ENCODE measurements around the gene ACCS.

Gene ACCS

GRCh38 chr11:44088377-44088776 is 22.3 kb downstream of the ACCS start:
- no peak for TF ChIP-seq CTCF (conservative IDR thresholded peaks at IDR 0.05; ENCODE audit: low read depth, low read length)
- no peak overlapping the region for H3K4me3 ChIP-seq (ENCODE audit: low read length)
- DNase-seq (ENCODE audit: low read depth) = no peak

- TF ChIP-seq CTCF (conservative IDR thresholded peaks at IDR 0.05; ENCODE audit: low read depth, low read length) = no peak
- no peak for DNase-seq (ENCODE audit: low read depth)
- no peak overlapping the region for H3K4me3 ChIP-seq (ENCODE audit: low read length)
These were observed 22.8 kb downstream of the ACCS start for GRCh38 chr11:44088871-44089270.

GRCh38 chr11:44090539-44090938 is 24.5 kb downstream of the ACCS start:
- no peak for TF ChIP-seq CTCF (conservative IDR thresholded peaks at IDR 0.05; ENCODE audit: low read depth, low read length)
- no peak overlapping the region for H3K4me3 ChIP-seq (ENCODE audit: low read length)

GRCh38 chr11:44094260-44094868 is 28.3 kb downstream of the ACCS start:
- peak; percentile 82 for TF ChIP-seq CTCF (conservative IDR thresholded peaks at IDR 0.05; ENCODE audit: low read depth, low read length)
- no peak for DNase-seq (ENCODE audit: low read depth)
- H3K4me3 ChIP-seq (ENCODE audit: low read length) = no peak overlapping the region

More at GRCh38 chr11:44090539-44090938, 24.5 kb downstream of the ACCS start:
- no peak for DNase-seq (ENCODE audit: low read depth)

- peak; percentile 87 for TF ChIP-seq CTCF (conservative IDR thresholded peaks at IDR 0.05; ENCODE audit: low read depth, low read length)
- H3K4me3 ChIP-seq (ENCODE audit: low read length) = peak within 1 kb of the TSS; percentile 75
- peak; percentile 38 for DNase-seq (ENCODE audit: low read depth)
These were observed 29.7 kb downstream of the ACCS start, which contains the start of gene EXT2 for GRCh38 chr11:44095506-44096359. Gene EXT2 (plus strand): TSS chr11:44095678. CDS start chr11:44107713, 12,035 bp downstream.

GRCh38 chr11:44096360-44097185 is 30.5 kb downstream of the ACCS start:
- H3K4me3 ChIP-seq (ENCODE audit: low read length) = peak overlapping the region; percentile 75
- TF ChIP-seq CTCF (conservative IDR thresholded peaks at IDR 0.05; ENCODE audit: low read depth, low read length) = no peak
- DNase-seq (ENCODE audit: low read depth) = no peak
